ENCODE measurements around the gene OR6K3.

DNA sequence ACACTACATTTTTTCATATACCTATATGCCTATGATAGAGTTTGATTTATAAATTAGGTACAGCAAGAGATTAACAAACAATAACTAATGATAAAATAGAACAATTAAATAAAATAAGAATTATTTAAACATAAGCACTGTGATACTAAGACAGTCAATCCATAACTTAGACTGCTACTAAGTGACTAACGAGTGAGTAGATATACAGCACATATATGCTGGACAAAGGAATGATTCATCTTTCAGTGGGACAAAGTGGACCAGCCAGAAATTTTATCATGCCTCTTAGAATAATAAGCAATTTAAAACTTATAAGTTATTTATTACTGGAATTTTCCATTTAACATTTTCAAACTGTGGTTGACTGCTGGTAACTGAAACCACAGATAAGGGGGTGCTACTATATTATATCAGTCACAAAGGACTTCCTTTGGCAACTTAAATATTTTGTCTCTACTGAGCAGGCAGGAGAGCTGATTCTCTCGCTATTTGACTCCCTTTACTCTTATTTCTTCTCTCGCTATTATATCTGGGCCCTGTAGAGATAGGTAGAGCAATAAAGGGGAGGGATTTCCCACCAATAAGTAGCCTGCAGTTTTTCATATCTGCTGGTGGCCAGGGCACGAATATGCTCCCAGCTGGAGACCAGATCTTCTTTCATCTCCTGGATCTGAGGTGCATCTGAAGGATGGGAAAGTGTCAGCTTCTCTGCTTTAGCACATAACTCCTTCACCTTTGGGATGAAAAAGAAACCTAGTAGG, 44.8 kb downstream of the OR6K3 start:
- no peak for TF ChIP-seq EZH2 (IDR thresholded peaks at IDR 0.05; ENCODE audit: borderline replicate concordance, low read length)
- TF ChIP-seq CTCF (IDR thresholded peaks at IDR 0.05; ENCODE audit: low read length): no peak
